ENCODE data around the gene GRB7.

The GRB7 gene

GRCh38 chr17:39737760-39738567 lies at the start of gene GRB7:
TSS of gene GRB7 (plus strand) at chr17:39737938. CDS start at chr17:39742302, 4,364 bp downstream.
- peaks cover 10% of the 10 kb centered on the region for H3K36me3 ChIP-seq (ENCODE audit: low read depth)
- peaks cover 10% of the 10 kb centered on the region for H3K4me1 ChIP-seq (ENCODE audit: insufficient read depth, poor library complexity, severe bottlenecking)
- peak within 1 kb of the TSS; percentile 91 for H3K27ac ChIP-seq (ENCODE audit: poor library complexity, severe bottlenecking)
- ATAC-seq (ENCODE audit: low read depth), result peak; percentile 56
- no peaks in the 10 kb centered on the region for H3K27me3 ChIP-seq (ENCODE audit: insufficient read depth, poor library complexity, severe bottlenecking)
- DNase-seq (ENCODE audit: low spot score), result peak; percentile 83
- TF ChIP-seq CTCF (IDR thresholded peaks at IDR 0.05; ENCODE audit: poor library complexity, severe bottlenecking), result no peak
- H3K9me3 ChIP-seq (ENCODE audit: severe bottlenecking), result no peaks in the 10 kb centered on the region
- peak within 1 kb of the TSS; percentile 44 for H3K4me3 ChIP-seq (ENCODE audit: severe bottlenecking)

- Histone ChIP-seq H3K4me1 (ENCODE audit: insufficient read depth, poor library complexity, severe bottlenecking) (peaks cover 5% of the 10 kb centered on the region), H3K9me3 (ENCODE audit: severe bottlenecking) (no peaks in the 10 kb centered on the region), H3K4me3 (ENCODE audit: severe bottlenecking) (peak overlapping the region; percentile 81), H3K27me3 (ENCODE audit: insufficient read depth, poor library complexity, severe bottlenecking) (no peaks in the 10 kb centered on the region), H3K36me3 (ENCODE audit: low read depth) (no peaks in the 10 kb centered on the region), H3K27ac (ENCODE audit: poor library complexity, severe bottlenecking) (peak overlapping the region; percentile 80)
- no peak for TF ChIP-seq CTCF (IDR thresholded peaks at IDR 0.05; ENCODE audit: poor library complexity, severe bottlenecking)
- ATAC-seq (ENCODE audit: low read depth), result 0 out of 3 replicates have a peak, but pooled peaks have one; percentile 8
- no peak for DNase-seq (ENCODE audit: low spot score)
These were observed 49.3 kb upstream of the GRB7 start for GRCh38 chr17:39688475-39688835.

- Histone ChIP-seq H3K27me3 (ENCODE audit: insufficient read depth, poor library complexity, severe bottlenecking) (no peaks in the 10 kb centered on the region), H3K36me3 (ENCODE audit: low read depth) (no peaks in the 10 kb centered on the region), H3K4me1 (ENCODE audit: insufficient read depth, poor library complexity, severe bottlenecking) (peaks cover 5% of the 10 kb centered on the region), H3K4me3 (ENCODE audit: severe bottlenecking) (peak overlapping the region; percentile 81), H3K9me3 (ENCODE audit: severe bottlenecking) (no peaks in the 10 kb centered on the region), H3K27ac (ENCODE audit: poor library complexity, severe bottlenecking) (peak overlapping the region; percentile 80)
- TF ChIP-seq CTCF (IDR thresholded peaks at IDR 0.05; ENCODE audit: poor library complexity, severe bottlenecking), result no peak
- no peak for DNase-seq (ENCODE audit: low spot score)
- ATAC-seq (ENCODE audit: low read depth), result no peak
These were observed 48.8 kb upstream of the GRB7 start for GRCh38 chr17:39688945-39689344.

- ATAC-seq (ENCODE audit: low read depth) (no peak), DNase-seq (ENCODE audit: low spot score) (no peak)
- no peaks in the 10 kb centered on the region for H3K36me3 ChIP-seq (ENCODE audit: low read depth)
- peaks cover 5% of the 10 kb centered on the region for H3K4me1 ChIP-seq (ENCODE audit: insufficient read depth, poor library complexity, severe bottlenecking)
- H3K9me3 ChIP-seq (ENCODE audit: severe bottlenecking), result no peaks in the 10 kb centered on the region
- H3K27me3 ChIP-seq (ENCODE audit: insufficient read depth, poor library complexity, severe bottlenecking), result no peaks in the 10 kb centered on the region
- H3K4me3 ChIP-seq (ENCODE audit: severe bottlenecking), result no peak overlapping the region
- no peak overlapping the region for H3K27ac ChIP-seq (ENCODE audit: poor library complexity, severe bottlenecking)
- no peak for TF ChIP-seq CTCF (IDR thresholded peaks at IDR 0.05; ENCODE audit: poor library complexity, severe bottlenecking)
These were observed 43.1 kb upstream of the GRB7 start for GRCh38 chr17:39694593-39694992.

GRCh38 chr17:39695089-39695474 lies 42.7 kb upstream of the GRB7 start:
- H3K27ac ChIP-seq (ENCODE audit: poor library complexity, severe bottlenecking), result no peak overlapping the region
- no peak for DNase-seq (ENCODE audit: low spot score)

More at GRCh38 chr17:39695089-39695474, 42.7 kb upstream of the GRB7 start:
- TF ChIP-seq CTCF (IDR thresholded peaks at IDR 0.05; ENCODE audit: poor library complexity, severe bottlenecking), result no peak
- Histone ChIP-seq H3K27me3 (ENCODE audit: insufficient read depth, poor library complexity, severe bottlenecking) (no peaks in the 10 kb centered on the region), H3K4me1 (ENCODE audit: insufficient read depth, poor library complexity, severe bottlenecking) (peaks cover 5% of the 10 kb centered on the region), H3K9me3 (ENCODE audit: severe bottlenecking) (no peaks in the 10 kb centered on the region), H3K4me3 (ENCODE audit: severe bottlenecking) (no peak overlapping the region), H3K36me3 (ENCODE audit: low read depth) (no peaks in the 10 kb centered on the region)
- no peak for ATAC-seq (ENCODE audit: low read depth)

All from RWPE2 (cell line).